ENCODE data around the gene HK1. TPM values are rescaled to one million over a fixed set of nuclear protein-coding genes. Genes with fewer than 3 reads are reported as not detected.
A peak's percentile ranks its signal among the peaks of the same experiment; 100 is the strongest.

HK1 gene
- total RNA-seq, 1 donor from 2014 or later: 128 TPM

DNA sequence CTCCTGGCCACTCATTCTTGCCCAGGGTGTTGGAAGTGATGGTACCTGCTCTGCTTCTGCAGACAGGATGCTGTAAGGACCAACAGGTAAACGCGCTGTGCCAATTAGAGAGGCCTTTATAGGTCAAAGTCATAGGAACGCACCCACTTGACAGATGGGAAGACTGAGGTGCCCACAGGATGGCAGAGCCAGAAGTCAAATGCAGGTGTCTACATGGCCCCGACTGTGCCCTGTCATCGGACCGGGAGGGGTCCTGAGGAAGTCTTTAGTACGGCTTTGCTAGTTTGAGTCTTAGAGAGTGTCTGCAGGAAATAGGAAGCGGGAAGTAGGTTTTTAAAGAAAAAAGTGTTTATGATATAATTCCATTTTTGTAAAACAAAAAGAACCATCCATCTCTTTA is 57.3 kb downstream of the HK1 start:
- intact Hi-C loops (cut with DNase I): no loop called here
- TF ChIP-seq, protein P1, sequence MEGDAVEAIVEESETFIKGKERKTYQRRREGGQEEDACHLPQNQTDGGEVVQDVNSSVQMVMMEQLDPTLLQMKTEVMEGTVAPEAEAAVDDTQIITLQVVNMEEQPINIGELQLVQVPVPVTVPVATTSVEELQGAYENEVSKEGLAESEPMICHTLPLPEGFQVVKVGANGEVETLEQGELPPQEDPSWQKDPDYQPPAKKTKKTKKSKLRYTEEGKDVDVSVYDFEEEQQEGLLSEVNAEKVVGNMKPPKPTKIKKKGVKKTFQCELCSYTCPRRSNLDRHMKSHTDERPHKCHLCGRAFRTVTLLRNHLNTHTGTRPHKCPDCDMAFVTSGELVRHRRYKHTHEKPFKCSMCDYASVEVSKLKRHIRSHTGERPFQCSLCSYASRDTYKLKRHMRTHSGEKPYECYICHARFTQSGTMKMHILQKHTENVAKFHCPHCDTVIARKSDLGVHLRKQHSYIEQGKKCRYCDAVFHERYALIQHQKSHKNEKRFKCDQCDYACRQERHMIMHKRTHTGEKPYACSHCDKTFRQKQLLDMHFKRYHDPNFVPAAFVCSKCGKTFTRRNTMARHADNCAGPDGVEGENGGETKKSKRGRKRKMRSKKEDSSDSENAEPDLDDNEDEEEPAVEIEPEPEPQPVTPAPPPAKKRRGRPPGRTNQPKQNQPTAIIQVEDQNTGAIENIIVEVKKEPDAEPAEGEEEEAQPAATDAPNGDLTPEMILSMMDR (IDR thresholded peaks at IDR 0.05): no peak
- no peaks in the 10 kb centered on the region for H3K9me3 ChIP-seq
- H3K4me3 ChIP-seq: peak overlapping the region in 1 of 2 donors; percentile 39
- DNase-seq (ENCODE audit: low spot score in 2 of 2): no peak
- H3K4me1 ChIP-seq: peaks cover 67 to 88% of the 10 kb centered on the region in 2 donors
- no peaks in the 10 kb centered on the region for H3K27me3 ChIP-seq
- peak overlapping the region; percentile 90 to 91 for H3K27ac ChIP-seq
- peaks cover 0 to 3% of the 10 kb centered on the region in 2 donors for H3K36me3 ChIP-seq

GRCh38 chr10:69336952-69337295 is 58.6 kb downstream of the HK1 start:
- TF ChIP-seq, protein P1 (IDR thresholded peaks at IDR 0.05): no peak
- peaks cover 62 to 84% of the 10 kb centered on the region in 2 donors for H3K4me1 ChIP-seq
- peak overlapping the region; percentile 90 to 91 for H3K27ac ChIP-seq

GRCh38 chr10:69337296-69338132 is 59.2 kb downstream of the HK1 start:
- H3K4me1 ChIP-seq: peaks cover 56 to 80% of the 10 kb centered on the region in 2 donors
- peak overlapping the region; percentile 90 to 91 for H3K27ac ChIP-seq
- no peaks in the 10 kb centered on the region for H3K9me3 ChIP-seq
- H3K27me3 ChIP-seq: no peaks in the 10 kb centered on the region
- TF ChIP-seq, protein P1 (IDR thresholded peaks at IDR 0.05): no peak
- intact Hi-C loops (cut with DNase I): no loop called here
- peak overlapping the region in 1 of 2 donors; percentile 18 for H3K4me3 ChIP-seq
- DNase-seq (ENCODE audit: low spot score in 2 of 2): no peak
- H3K36me3 ChIP-seq: no peaks in the 10 kb centered on the region

More at GRCh38 chr10:69336952-69337295, 58.6 kb downstream of the HK1 start:
- Histone ChIP-seq H3K9me3 (no peaks in the 10 kb centered on the region), H3K36me3 (no peaks in the 10 kb centered on the region), H3K27me3 (no peaks in the 10 kb centered on the region), H3K4me3 (peak overlapping the region in 1 of 2 donors; percentile 18)
- DNase-seq (ENCODE audit: low spot score in 2 of 2): no peak
- intact Hi-C loops (cut with DNase I): no loop called here

DNA sequence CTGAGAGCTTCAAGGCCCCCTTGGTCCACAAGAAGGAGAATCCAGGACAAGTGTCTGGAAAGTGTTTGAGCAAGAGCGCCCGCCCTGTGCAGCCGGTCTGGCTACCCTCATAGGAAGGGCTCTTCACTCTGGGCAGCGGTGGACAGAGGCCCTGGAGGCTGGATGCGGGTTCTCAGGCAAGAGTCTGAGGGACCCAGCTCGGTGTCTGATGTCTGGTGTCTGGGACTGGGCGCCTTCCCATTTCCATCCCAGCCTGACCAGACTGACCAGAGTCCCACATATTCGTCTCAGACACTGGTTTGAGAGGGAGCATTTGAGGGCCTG is 59.8 kb downstream of the HK1 start:
- peaks cover 50 to 79% of the 10 kb centered on the region in 2 donors for H3K4me1 ChIP-seq
- H3K4me3 ChIP-seq: peak overlapping the region in 1 of 2 donors; percentile 18
- no peak for DNase-seq (ENCODE audit: low spot score in 2 of 2)
- intact Hi-C loops (cut with DNase I): no loop called here
- TF ChIP-seq, protein P1 (IDR thresholded peaks at IDR 0.05): no peak
- no peaks in the 10 kb centered on the region for H3K27me3 ChIP-seq
- H3K36me3 ChIP-seq: no peaks in the 10 kb centered on the region
- peak overlapping the region; percentile 90 to 91 for H3K27ac ChIP-seq
- H3K9me3 ChIP-seq: no peaks in the 10 kb centered on the region

DNA sequence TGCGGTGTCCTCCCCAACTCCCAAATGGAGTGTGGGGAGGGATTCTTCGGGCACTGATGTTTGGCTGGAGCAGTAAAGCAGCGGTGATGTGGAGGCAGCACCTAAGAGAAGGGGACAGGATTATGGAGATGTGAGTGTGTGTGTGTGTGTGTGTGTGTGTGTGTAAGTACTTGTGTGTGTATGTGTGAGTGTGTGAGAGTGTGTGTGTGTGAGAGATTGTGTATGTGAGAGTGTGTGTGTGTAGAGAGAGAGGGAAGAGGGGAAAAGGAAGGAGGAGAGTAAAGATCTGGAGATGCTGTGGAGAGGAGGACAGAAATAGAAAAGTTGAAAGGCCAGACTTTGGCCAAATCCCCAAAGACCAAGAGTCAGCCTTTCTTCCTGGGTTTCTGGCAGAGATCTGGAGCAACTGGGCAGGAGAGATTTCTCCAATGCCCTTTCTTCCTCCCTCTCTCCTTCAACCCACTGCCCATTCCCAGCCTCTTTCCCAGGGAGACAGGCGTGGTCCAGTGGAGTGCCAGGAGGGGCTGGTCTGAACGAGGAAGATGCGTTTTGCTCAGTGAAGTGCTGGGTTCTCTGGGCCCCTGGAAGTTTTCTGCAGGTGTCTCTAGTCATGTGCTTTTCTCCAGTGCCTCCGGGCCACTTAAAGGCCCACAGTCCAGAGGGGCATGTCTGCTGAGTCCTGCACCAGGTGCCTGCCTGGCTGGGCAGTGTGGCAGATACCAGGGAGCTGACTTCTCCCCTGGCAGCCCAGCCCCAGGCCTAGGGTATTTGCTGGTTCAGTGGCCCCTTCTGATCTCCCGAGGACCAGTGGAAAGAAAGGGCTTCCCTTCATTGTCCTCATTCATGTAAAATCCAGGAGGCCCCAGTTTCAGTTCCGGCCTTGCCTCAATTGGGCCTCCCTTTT is 60.5 kb downstream of the HK1 start:
- TF ChIP-seq, protein P1 (IDR thresholded peaks at IDR 0.05): no peak
- H3K4me3 ChIP-seq: peak overlapping the region in 1 of 2 donors; percentile 18
- DNase-seq (ENCODE audit: low spot score in 2 of 2): no peak
- intact Hi-C loops (cut with DNase I): no loop called here
- peaks cover 46 to 75% of the 10 kb centered on the region in 2 donors for H3K4me1 ChIP-seq
- H3K36me3 ChIP-seq: peaks cover 0 to under 1% of the 10 kb centered on the region in 2 donors
- H3K27me3 ChIP-seq: no peaks in the 10 kb centered on the region
- H3K27ac ChIP-seq: peak overlapping the region; percentile 90 to 91
- H3K9me3 ChIP-seq: no peaks in the 10 kb centered on the region
